RWPE1 (cell line): ENCODE results near the gene LRTM2.

ENCODE experiments used
- CTCF ChIA-PET: fragments of 350-600 bp; sonication (Branson Sonifier 250); formaldehyde crosslinking; extraction: SDS; loops from one replicate; lab custom pipeline; 2021; lab: Yijun Ruan, JAX
- POLR2A ChIA-PET: fragments of 400-600 bp; formaldehyde crosslinking; extraction: SDS; loops from one replicate; lab custom pipeline; 2020; ENCODE audit warnings: antibody characterized with exemption; ENCODE audit not compliant: low non-redundant PET; lab: Yijun Ruan, JAX
- DNase-seq: peaks from one replicate; pipeline ENCODE4 v3.0.0; 2012; ENCODE audit warnings: low spot score
- H3K27ac ChIP-seq: fragments of 450-650 bp; 2 replicates; pipeline ENCODE4 v1.5.1; 2017
- TF ChIP-seq, protein P1 (sequence below): fragments of 450-650 bp; conservative IDR thresholded peaks from 2 replicates; pipeline ENCODE4 v1.5.1; 2017; ENCODE audit warnings: low read depth, mild to moderate bottlenecking

The LRTM2 gene

DNA sequence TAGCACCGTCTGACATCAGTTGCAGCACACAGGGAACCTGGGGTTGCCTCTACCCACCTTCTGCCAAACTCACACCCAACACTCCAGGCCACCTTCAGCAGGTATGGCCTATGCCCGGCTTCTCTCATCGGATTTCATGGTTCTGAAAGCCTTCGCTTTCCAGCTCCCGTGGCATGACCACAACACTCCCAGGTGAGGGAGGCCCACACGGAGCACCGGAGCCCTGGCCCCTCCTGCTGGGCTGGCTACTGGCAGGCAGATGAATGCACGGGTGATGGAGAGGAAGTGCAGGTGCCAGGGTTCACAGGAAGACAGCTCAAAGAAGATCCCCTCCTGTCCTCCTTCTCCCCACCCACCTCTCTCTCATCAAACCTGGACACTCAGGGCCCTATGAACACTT is 60.9 kb downstream of the LRTM2 start:
- no peak overlapping the region for H3K27ac ChIP-seq
- DNase-seq, result no peak
- POLR2A ChIA-PET, result no interaction called here
- TF ChIP-seq, protein P1, sequence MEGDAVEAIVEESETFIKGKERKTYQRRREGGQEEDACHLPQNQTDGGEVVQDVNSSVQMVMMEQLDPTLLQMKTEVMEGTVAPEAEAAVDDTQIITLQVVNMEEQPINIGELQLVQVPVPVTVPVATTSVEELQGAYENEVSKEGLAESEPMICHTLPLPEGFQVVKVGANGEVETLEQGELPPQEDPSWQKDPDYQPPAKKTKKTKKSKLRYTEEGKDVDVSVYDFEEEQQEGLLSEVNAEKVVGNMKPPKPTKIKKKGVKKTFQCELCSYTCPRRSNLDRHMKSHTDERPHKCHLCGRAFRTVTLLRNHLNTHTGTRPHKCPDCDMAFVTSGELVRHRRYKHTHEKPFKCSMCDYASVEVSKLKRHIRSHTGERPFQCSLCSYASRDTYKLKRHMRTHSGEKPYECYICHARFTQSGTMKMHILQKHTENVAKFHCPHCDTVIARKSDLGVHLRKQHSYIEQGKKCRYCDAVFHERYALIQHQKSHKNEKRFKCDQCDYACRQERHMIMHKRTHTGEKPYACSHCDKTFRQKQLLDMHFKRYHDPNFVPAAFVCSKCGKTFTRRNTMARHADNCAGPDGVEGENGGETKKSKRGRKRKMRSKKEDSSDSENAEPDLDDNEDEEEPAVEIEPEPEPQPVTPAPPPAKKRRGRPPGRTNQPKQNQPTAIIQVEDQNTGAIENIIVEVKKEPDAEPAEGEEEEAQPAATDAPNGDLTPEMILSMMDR, result no peak
- CTCF ChIA-PET, result no interaction called here

DNA sequence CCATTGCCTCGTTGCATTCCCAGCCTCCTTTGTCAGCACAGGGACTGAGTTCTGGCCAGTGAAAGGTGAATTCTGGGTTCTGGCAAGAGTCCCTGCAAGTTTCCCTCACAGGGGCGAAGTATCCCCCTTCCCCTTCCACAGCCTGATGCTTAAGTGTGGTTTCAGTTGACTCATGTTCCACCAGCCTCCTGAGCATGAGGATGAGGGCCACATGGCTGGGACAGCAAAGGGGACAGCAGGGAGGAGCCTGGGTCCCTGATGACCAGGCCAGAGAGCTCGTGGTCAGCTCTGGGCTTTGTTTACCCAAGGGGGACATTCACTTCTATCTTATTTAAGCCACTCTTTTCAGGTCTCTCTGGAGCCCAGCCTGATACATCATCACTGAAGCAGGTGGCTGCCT is 61.6 kb downstream of the LRTM2 start:
- CTCF ChIA-PET, result no interaction called here
- no peak overlapping the region for H3K27ac ChIP-seq
- TF ChIP-seq, protein P1, result no peak
- no peak for DNase-seq
- POLR2A ChIA-PET, result no interaction called here

DNA sequence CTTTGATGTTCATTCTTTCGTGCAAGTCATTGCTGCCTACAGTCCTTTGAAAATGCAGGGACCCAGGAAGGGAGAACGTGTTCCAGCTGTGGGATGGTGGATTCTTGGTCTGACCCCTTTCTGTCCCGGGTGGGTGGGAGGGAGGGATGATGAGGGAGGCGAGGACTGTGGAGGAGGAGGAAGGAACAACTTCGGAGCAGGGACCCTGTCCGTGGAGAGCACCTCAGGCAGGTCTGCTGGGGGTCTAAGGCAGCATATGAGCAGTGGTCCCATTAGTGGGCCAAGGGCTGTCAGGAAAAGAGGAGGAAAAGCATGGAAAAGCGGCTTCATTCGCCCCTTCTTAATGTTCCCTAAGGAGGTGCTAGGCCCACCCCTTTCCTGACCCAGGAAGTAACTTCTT is 62.0 kb downstream of the LRTM2 start:
- no peak overlapping the region for H3K27ac ChIP-seq
- DNase-seq, result no peak
- CTCF ChIA-PET, result no interaction called here
- POLR2A ChIA-PET, result no interaction called here
- TF ChIP-seq, protein P1, result no peak

DNA sequence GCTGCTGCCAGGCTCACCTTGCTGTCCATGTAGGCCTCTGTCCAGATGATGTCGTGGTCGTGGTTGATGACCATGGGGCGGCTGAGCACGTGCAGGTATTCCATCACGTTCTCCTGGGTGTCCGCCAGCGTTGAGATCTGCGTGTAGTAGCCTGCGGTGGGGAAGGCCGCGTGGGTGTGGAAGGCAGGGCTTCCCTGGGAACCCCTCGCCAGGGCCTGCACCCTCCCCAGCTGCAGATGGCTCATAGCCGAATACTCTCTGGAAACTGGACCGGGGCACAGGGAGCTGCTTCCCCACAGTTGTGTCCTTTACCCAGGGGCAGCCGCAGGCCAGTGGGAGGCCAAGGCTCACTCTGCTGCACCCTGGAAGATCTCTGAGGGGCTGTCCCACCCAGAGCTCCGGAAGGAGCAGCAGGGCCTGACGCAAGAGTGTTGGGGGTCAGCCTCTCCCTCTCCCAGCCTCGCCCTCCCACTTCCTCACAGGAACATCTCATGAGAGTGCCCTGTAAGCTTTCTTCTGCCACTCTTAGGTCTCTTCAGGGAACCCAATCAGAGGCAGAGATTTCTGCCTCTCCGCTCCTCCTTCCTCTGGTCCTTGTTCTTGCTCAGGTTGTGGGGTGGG is 62.6 kb downstream of the LRTM2 start:
- CTCF ChIA-PET, result interaction anchor here (0.7 kb wide), 1 partner anchor 87 kb away, joined by 3 read pairs; no protein-coding TSS in a partner anchor
- TF ChIP-seq, protein P1, result no peak
- POLR2A ChIA-PET, result no interaction called here
- DNase-seq, result no peak
- no peak overlapping the region for H3K27ac ChIP-seq

DNA sequence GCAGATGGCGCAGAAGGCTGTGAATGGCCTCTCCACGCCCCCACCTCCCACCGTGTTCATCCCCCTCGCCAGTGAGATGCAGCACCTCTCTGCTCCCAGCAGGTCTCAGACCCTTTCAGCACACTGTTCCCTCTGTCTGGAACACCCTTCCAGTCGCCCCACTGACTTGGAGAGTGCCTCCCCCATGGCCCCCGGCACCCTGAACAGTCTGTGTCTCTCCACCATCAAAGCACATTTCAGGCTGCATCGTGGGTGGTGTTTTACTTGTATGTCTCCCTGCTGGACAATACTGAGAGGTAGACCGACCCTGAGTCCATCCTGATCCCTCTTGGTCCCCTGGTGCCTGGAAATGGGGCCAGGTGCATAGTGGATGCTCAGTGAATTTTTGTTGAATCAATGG is 63.1 kb downstream of the LRTM2 start:
- no peak for DNase-seq
- ChIA-PET CTCF (interaction anchor here (0.7 kb wide), 1 partner anchor 88 kb away, joined by 3 read pairs; no protein-coding TSS in a partner anchor), POLR2A (no interaction called here)

DNA sequence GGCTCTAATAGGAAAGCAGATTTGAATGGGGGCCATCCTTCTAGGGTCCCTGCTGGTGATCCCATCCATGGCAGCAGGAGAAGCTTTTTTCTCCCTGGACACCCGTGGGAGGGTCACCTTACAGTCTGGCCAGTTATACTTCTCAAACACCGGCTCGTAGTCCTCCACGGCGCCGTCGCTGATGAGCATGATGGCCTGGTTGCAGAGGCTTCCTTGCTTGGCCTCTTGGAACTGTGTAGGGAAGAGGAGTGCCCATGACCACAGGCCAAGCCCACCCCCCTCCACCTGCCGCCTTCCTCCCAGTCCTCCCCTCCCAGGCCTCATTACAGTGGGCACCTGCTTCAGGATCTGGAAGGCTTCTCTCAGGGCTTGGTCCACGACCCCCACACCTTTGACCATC is 64.3 kb downstream of the LRTM2 start:
- POLR2A ChIA-PET, result no interaction called here
- no peak for DNase-seq
- no peak overlapping the region for H3K27ac ChIP-seq
- CTCF ChIA-PET, result no interaction called here
- TF ChIP-seq, protein P1, result no peak

More for the DNA sequence above, 63.1 kb downstream of the LRTM2 start:
- TF ChIP-seq, protein P1, result no peak
- no peak overlapping the region for H3K27ac ChIP-seq
